Activated CD8-positive, alpha-beta memory T cell treated with anti-CD3 and anti-CD28 coated beads for 36 hours (primary cell): Measurements from ENCODE around the gene DCD. TPM values are rescaled to one million over a fixed set of nuclear protein-coding genes. Genes with fewer than 3 reads are reported as not detected.
"Not testable (repeated sequence)": the region's sequence is repeated elsewhere in the genome, so short reads cannot be mapped to it uniquely, and the experiment has no call there.

Experiments used
- CTCF ChIA-PET: fragments of 350-600 bp; sonication (Branson Sonifier 250); formaldehyde crosslinking; loops from one replicate; lab custom pipeline; 2021; ENCODE audit warnings: antibody characterized with exemption; lab: Charles Lee
- POLR2A ChIA-PET: fragments of 350-600 bp; sonication (Branson Sonifier 250); formaldehyde crosslinking; loops from one replicate; lab custom pipeline; 2021; ENCODE audit warnings: antibody characterized with exemption; lab: Charles Lee
- total RNA-seq, 2 experiments: library from RNA; stranded (reverse); gene quantifications; one replicate each; pipeline ENCODE4 v1.2.3, GENCODE V29; 2021

DCD gene
- total RNA-seq, 2 experiments from 2014 or later: not detected

GRCh38 chr12:54658306-54659264 is 10.4 kb upstream of the DCD start:
- POLR2A ChIA-PET: no interaction called here
- CTCF ChIA-PET: interaction anchor here (1.0 to 1.5 kb wide), 2 partner anchors 10 to 414 kb away, joined by 3 to 5 read pairs; no protein-coding TSS in a partner anchor

GRCh38 chr12:54657105-54657607 is 9.0 kb upstream of the DCD start:
- POLR2A ChIA-PET: no interaction called here
- CTCF ChIA-PET: no interaction called here

- POLR2A ChIA-PET: no interaction called here
- CTCF ChIA-PET: no interaction called here
These were observed 6.8 kb upstream of the DCD start for GRCh38 chr12:54654926-54655325.

- ChIA-PET CTCF (no interaction called here), POLR2A (interaction anchor here (0.6 kb wide), 1 partner anchor 1737 kb away, joined by 3 read pairs; no protein-coding TSS in a partner anchor)
These were observed 4.9 kb upstream of the DCD start for GRCh38 chr12:54653025-54653424.

GRCh38 chr12:54650889-54651288 is 2.7 kb upstream of the DCD start:
- ChIA-PET CTCF (no interaction called here), POLR2A (no interaction called here)

- ChIA-PET CTCF (no interaction called here), POLR2A (no interaction called here)
These were observed 2.2 kb upstream of the DCD start for GRCh38 chr12:54650409-54650808.

GRCh38 chr12:54649825-54650224 is 1.7 kb upstream of the DCD start:
- ChIA-PET CTCF (no interaction called here), POLR2A (no interaction called here)

GRCh38 chr12:54641554-54641953 is 6.6 kb downstream of the DCD start:
- POLR2A ChIA-PET: no interaction called here
- CTCF ChIA-PET: no interaction called here

- POLR2A ChIA-PET: no interaction called here
- CTCF ChIA-PET: no interaction called here
These were observed 7.1 kb downstream of the DCD start for GRCh38 chr12:54641089-54641488.

- CTCF ChIA-PET, POLR2A ChIA-PET: not testable (repeated sequence)
These were observed 9.1 kb downstream of the DCD start for GRCh38 chr12:54639112-54639511.

- CTCF ChIA-PET: no interaction called here
- POLR2A ChIA-PET: no interaction called here
These were observed 13.4 kb downstream of the DCD start, which contains the start of gene LACRT for GRCh38 chr12:54634795-54635194. Gene LACRT (minus strand): TSS chr12:54634895. CDS start chr12:54634841, 54 bp downstream.

- ChIA-PET CTCF (interaction anchor here (0.6 kb wide), 1 partner anchor 1396 kb away, joined by 3 read pairs; no protein-coding TSS in a partner anchor), POLR2A (no interaction called here)
These were observed 16.0 kb downstream of the DCD start for GRCh38 chr12:54631988-54632728.

- ChIA-PET CTCF (no interaction called here), POLR2A (no interaction called here)
These were observed 16.6 kb downstream of the DCD start for GRCh38 chr12:54631551-54631950.

- ChIA-PET POLR2A (no interaction called here), CTCF (interaction anchor here (0.8 kb wide), 1 partner anchor 36 kb away, joined by 3 read pairs; no protein-coding TSS in a partner anchor)
These were observed 18.2 kb downstream of the DCD start for GRCh38 chr12:54629925-54630324.

GRCh38 chr12:54628186-54628846 is 19.8 kb downstream of the DCD start:
- CTCF ChIA-PET: no interaction called here
- POLR2A ChIA-PET: no interaction called here

- POLR2A ChIA-PET: no interaction called here
- CTCF ChIA-PET: no interaction called here
These were observed 20.9 kb downstream of the DCD start for GRCh38 chr12:54627304-54627703.

GRCh38 chr12:54625598-54625997 is 22.6 kb downstream of the DCD start:
- ChIA-PET CTCF (no interaction called here), POLR2A (no interaction called here)

- ChIA-PET POLR2A (no interaction called here), CTCF (no interaction called here)
These were observed 23.6 kb downstream of the DCD start for GRCh38 chr12:54624315-54625279.
